Mucosa of descending colon (tissue), 3 donors: ENCODE data around the gene RIC1. TPM values are rescaled to one million over a fixed set of nuclear protein-coding genes. Genes with fewer than 3 reads are reported as not detected.
A peak's percentile ranks its signal among the peaks of the same experiment; 100 is the strongest.
"Not testable (repeated sequence)": the region's sequence is repeated elsewhere in the genome, so short reads cannot be mapped to it uniquely, and the experiment has no call there.

Source experiments
- ATAC-seq: fragments of 200-7000 bp; cut with Tn5 transposase; one replicate; pipeline ENCODE4 v1.9.1; 2020; ENCODE audit warnings: mild to moderate bottlenecking, moderate library complexity
- DNase-seq, 3 donors: peaks; one replicate each; pipeline ENCODE4 v3.0.0-alpha.2; 2020
- H3K36me3 ChIP-seq: fragments of 200-600 bp; one replicate; pipeline ENCODE4 v1.8.0; 2021; ENCODE audit warnings: low read depth, mild to moderate bottlenecking
- H3K4me1 ChIP-seq: fragments of 200-600 bp; one replicate; pipeline ENCODE4 v1.8.0; 2021; ENCODE audit warnings: low read depth, mild to moderate bottlenecking
- H3K4me3 ChIP-seq: fragments of 200-600 bp; one replicate; pipeline ENCODE4 v1.8.0; 2021; ENCODE audit warnings: mild to moderate bottlenecking
- H3K9me3 ChIP-seq: fragments of 200-600 bp; one replicate; pipeline ENCODE4 v1.8.0; 2021; ENCODE audit warnings: mild to moderate bottlenecking
- CTCF ChIP-seq: fragments of 200-600 bp; IDR thresholded peaks from one replicate; pipeline ENCODE4 v1.8.0; 2022; ENCODE audit warnings: antibody characterized with exemption, mild to moderate bottlenecking
- intact Hi-C, 2 donors: fragments of 100-400 bp; cut with DNase I in 1 of 2; cut with micrococcal nuclease in 1 of 2; formaldehyde crosslinking; loops; one replicate each; pipeline versions ENCODE4 v1.11.0 to v1.11.1; 2022; cut with DNase I, micrococcal nuclease
- total RNA-seq, 3 donors: library from RNA; stranded (reverse); fragmentation: NEBNext Ultra II Directional in 2 of 3; extraction: Animal tissue kit (Norgen Biotek cat#: 25700) in 2 of 3; gene quantifications; one replicate each; pipeline versions ENCODE4 v1.2.1 to v1.2.4, GENCODE V29; 2021 to 2023
- donor health status: DM: no; HTN: no; CAD: no; lungs with moderate emphysema.
- donor health status: DM: no; HTN: no; CAD: no.
- donor health status: DM: no; HTN: yes; CAD: no.

RIC1 gene
- total RNA-seq, 3 donors from 2014 or later = 15.8 to 22.4 (median 20.2) TPM

DNA sequence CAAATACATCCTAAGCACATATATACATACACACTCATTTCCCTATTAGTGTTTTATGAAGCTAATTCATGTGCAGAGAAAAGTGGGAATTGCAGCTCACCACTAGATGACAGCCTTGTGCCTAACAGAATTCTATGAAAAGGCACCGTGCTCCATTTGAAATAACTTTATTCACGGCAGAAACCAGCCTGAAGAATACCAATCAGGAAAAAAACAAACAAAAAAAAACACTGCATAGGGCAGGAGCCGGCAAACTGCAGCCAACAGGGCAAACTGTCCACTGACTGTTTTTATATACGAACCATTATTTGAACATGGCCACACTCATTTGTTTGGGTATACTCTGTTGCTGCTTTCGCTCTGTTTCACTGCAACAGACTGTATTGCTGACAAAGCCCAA, 170.4 kb downstream of the RIC1 start:
- ATAC-seq (peak; percentile 67), DNase-seq (peak in 1 of 3 donors; percentile 43)
- no peaks in the 10 kb centered on the region for H3K36me3 ChIP-seq
- intact Hi-C loops = no loop called here
- TF ChIP-seq CTCF = no peak
- H3K9me3 ChIP-seq = no peaks in the 10 kb centered on the region
- H3K4me3 ChIP-seq = no peak overlapping the region
- peaks cover 9% of the 10 kb centered on the region for H3K4me1 ChIP-seq

GRCh38 chr9:5800378-5800777, 171.5 kb downstream of the RIC1 start:
- H3K9me3 ChIP-seq, H3K4me1 ChIP-seq, DNase-seq, H3K36me3 ChIP-seq, intact Hi-C loops, H3K4me3 ChIP-seq, ATAC-seq: not testable (repeated sequence)

GRCh38 chr9:5800969-5801738, 172.2 kb downstream of the RIC1 start:
- no peak for TF ChIP-seq CTCF
- no peaks in the 10 kb centered on the region for H3K9me3 ChIP-seq
- ATAC-seq (peak; percentile 58), DNase-seq (peak in 1 of 3 donors; percentile 41)
- no peaks in the 10 kb centered on the region for H3K36me3 ChIP-seq
- H3K4me3 ChIP-seq = no peak overlapping the region
- intact Hi-C loops = no loop called here
- peaks cover 9% of the 10 kb centered on the region for H3K4me1 ChIP-seq

GRCh38 chr9:5801739-5802113, 172.8 kb downstream of the RIC1 start:
- ATAC-seq = peak; percentile 79

GRCh38 chr9:5805478-5805877, 176.6 kb downstream of the RIC1 start:
- no peaks in the 10 kb centered on the region for H3K36me3 ChIP-seq
- H3K4me1 ChIP-seq = peaks cover 9% of the 10 kb centered on the region
- H3K4me3 ChIP-seq = no peak overlapping the region
- H3K9me3 ChIP-seq = no peaks in the 10 kb centered on the region
- DNase-seq (no peak), ATAC-seq (no peak)
- no peak for TF ChIP-seq CTCF
- intact Hi-C loops = no loop called here

More at GRCh38 chr9:5801739-5802113, 172.8 kb downstream of the RIC1 start:
- no peak for DNase-seq
- no peak for TF ChIP-seq CTCF
- no peaks in the 10 kb centered on the region for H3K36me3 ChIP-seq
- H3K4me1 ChIP-seq = peaks cover 9% of the 10 kb centered on the region
- H3K4me3 ChIP-seq = no peak overlapping the region
- H3K9me3 ChIP-seq = no peaks in the 10 kb centered on the region
- intact Hi-C loops = no loop called here

DNA sequence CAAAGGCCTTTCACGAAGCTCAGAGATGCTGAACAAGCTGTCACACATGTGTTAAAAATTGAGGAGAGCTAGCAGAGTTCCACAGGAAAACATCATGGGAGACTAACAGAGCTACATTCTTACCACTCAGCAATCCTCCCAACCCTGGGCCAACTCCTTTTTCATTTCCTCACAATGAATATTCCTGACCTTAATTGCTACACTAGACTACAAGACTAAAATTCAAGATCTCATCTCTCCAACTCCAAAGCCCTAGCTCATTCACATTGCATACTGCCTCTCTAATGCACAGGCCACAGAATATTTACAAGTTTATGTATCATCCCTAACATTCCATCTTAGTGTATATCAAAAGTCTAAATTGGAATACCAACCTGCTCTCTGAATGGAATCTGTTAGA, 182.8 kb downstream of the RIC1 start:
- no peak for ATAC-seq
- Histone ChIP-seq H3K9me3 (no peaks in the 10 kb centered on the region), H3K4me3 (no peak overlapping the region), H3K36me3 (peaks cover 3% of the 10 kb centered on the region), H3K4me1 (no peaks in the 10 kb centered on the region)
- intact Hi-C loops = no loop called here
- no peak for TF ChIP-seq CTCF
- DNase-seq = no peak
